HG02943 (cell line): Measurements from ENCODE around the gene PAFAH2.
"Not testable (repeated sequence)": the region's sequence is repeated elsewhere in the genome, so short reads cannot be mapped to it uniquely, and the experiment has no call there.

Source experiments
- ATAC-seq: cut with Tn5 transposase; IDR thresholded peaks from one replicate; pipeline ENCODE4 v1.9.1; 2021; ENCODE audit warnings: mild to moderate bottlenecking, low read depth, moderate library complexity; ENCODE audit not compliant: unreplicated experiment

PAFAH2 gene

GRCh38 chr1:25989440-25990234, 8.2 kb downstream of the PAFAH2 start:
- ATAC-seq: no peak

- no peak for ATAC-seq
Observed at GRCh38 chr1:25987951-25988350, 9.9 kb downstream of the PAFAH2 start.

- ATAC-seq: not testable (repeated sequence)
Observed at GRCh38 chr1:25986773-25987172, 11.1 kb downstream of the PAFAH2 start.

- ATAC-seq: no peak
Observed at GRCh38 chr1:25985670-25986069, 12.2 kb downstream of the PAFAH2 start.

GRCh38 chr1:25985171-25985570, 12.7 kb downstream of the PAFAH2 start:
- no peak for ATAC-seq

GRCh38 chr1:25979210-25979609, 18.7 kb downstream of the PAFAH2 start:
- no peak for ATAC-seq

GRCh38 chr1:25978403-25978802, 19.5 kb downstream of the PAFAH2 start:
- ATAC-seq: no peak

- ATAC-seq: no peak
Observed at GRCh38 chr1:25977801-25978200, 20.1 kb downstream of the PAFAH2 start.

- no peak for ATAC-seq
Observed at GRCh38 chr1:25973610-25974321, 24.1 kb downstream of the PAFAH2 start.

GRCh38 chr1:25971811-25972180, 26.1 kb downstream of the PAFAH2 start:
- ATAC-seq: no peak

GRCh38 chr1:25971066-25971810, 26.6 kb downstream of the PAFAH2 start:
- no peak for ATAC-seq

GRCh38 chr1:25967308-25967707, 30.6 kb downstream of the PAFAH2 start:
- no peak for ATAC-seq

- no peak for ATAC-seq
Observed at GRCh38 chr1:25959611-25960010, 38.3 kb downstream of the PAFAH2 start.

GRCh38 chr1:25958465-25958864, 39.4 kb downstream of the PAFAH2 start:
- no peak for ATAC-seq

- ATAC-seq: no peak
Observed at GRCh38 chr1:25955553-25955952, 42.3 kb downstream of the PAFAH2 start.

- ATAC-seq: no peak
Observed at GRCh38 chr1:25954282-25954938, 43.5 kb downstream of the PAFAH2 start.

GRCh38 chr1:25952841-25953401, 44.9 kb downstream of the PAFAH2 start:
- ATAC-seq: no peak

GRCh38 chr1:25948641-25949040, 49.2 kb downstream of the PAFAH2 start:
- ATAC-seq: no peak

GRCh38 chr1:25947027-25947426, 50.8 kb downstream of the PAFAH2 start:
- ATAC-seq: no peak

GRCh38 chr1:25945761-25946160, 52.1 kb downstream of the PAFAH2 start:
- ATAC-seq: no peak
